Loucy (cell line): ENCODE measurements around the gene HSBP1L1.

Source experiments
- CTCF ChIP-seq: fragments of 200-600 bp; sonication (generic); conservative IDR thresholded peaks from 2 replicates; pipeline ENCODE4 v1.5.1; 2014; ENCODE audit warnings: mild to moderate bottlenecking, antibody characterized with exemption, low read length
- EZH2phosphoT487 ChIP-seq: fragments of 200-600 bp; IDR thresholded peaks from 2 replicates; pipeline ENCODE4 v1.6.1; 2018; ENCODE audit warnings: antibody characterized with exemption, mild to moderate bottlenecking, moderate library complexity, borderline replicate concordance

GRCh38 chr18:79953971-79954651, 10.3 kb upstream of the HSBP1L1 start:
- TF ChIP-seq CTCF = no peak
- no peak for TF ChIP-seq EZH2phosphoT487
